OCI-LY1 (cell line): ENCODE data around the gene TRPM5.

Experiments used
- H2AFZ ChIP-seq: fragments of 200-600 bp; sonication (generic), shearing (Covaris generic); 2 replicates; pipeline ENCODE4 v1.6.0; 2014; ENCODE audit warnings: antibody characterized with exemption, mild to moderate bottlenecking, low read length
- H3F3A ChIP-seq: fragments of 200-600 bp; sonication (generic), shearing (Covaris generic); 2 replicates; pipeline ENCODE4 v1.6.0; 2014; ENCODE audit warnings: mild to moderate bottlenecking, antibody characterized with exemption, low read length, moderate library complexity; ENCODE audit not compliant: insufficient read depth
- H3K27ac ChIP-seq: fragments of 200-600 bp; sonication (generic); 2 replicates; pipeline ENCODE4 v1.5.1; 2014; ENCODE audit warnings: low read length, mixed run types, mild to moderate bottlenecking, low read depth; ENCODE audit not compliant: poor library complexity, severe bottlenecking
- H3K27me3 ChIP-seq: fragments of 200-600 bp; sonication (generic); 2 replicates; pipeline ENCODE4 v1.6.0; 2014; ENCODE audit warnings: antibody characterized with exemption, mild to moderate bottlenecking, low read length, moderate library complexity; ENCODE audit not compliant: insufficient read depth
- H3K36me3 ChIP-seq: fragments of 200-600 bp; sonication (generic); 2 replicates; pipeline ENCODE4 v1.6.1; 2014; ENCODE audit warnings: mild to moderate bottlenecking, antibody characterized with exemption, low read length, moderate library complexity, mixed read lengths; ENCODE audit not compliant: insufficient read depth
- H3K4me1 ChIP-seq: fragments of 200-600 bp; sonication (generic); 2 replicates; pipeline ENCODE4 v1.5.1; 2014; ENCODE audit warnings: mild to moderate bottlenecking, low read length, moderate library complexity; ENCODE audit not compliant: insufficient read depth, severe bottlenecking
- H3K4me2 ChIP-seq: fragments of 200-600 bp; sonication (generic), shearing (Covaris generic); 2 replicates; pipeline ENCODE4 v1.6.1; 2014; ENCODE audit warnings: low read length
- H3K4me3 ChIP-seq: fragments of 200-600 bp; sonication (generic); 2 replicates; pipeline ENCODE4 v1.5.1; 2014; ENCODE audit warnings: low read length, low read depth, mild to moderate bottlenecking, mixed read lengths; ENCODE audit not compliant: poor library complexity, severe bottlenecking
- H3K79me2 ChIP-seq: fragments of 200-600 bp; shearing (Covaris generic); 2 replicates; pipeline ENCODE4 v1.6.1; 2016; ENCODE audit warnings: mixed run types, low read length, mixed read lengths; ENCODE audit not compliant: insufficient read depth
- H3K9ac ChIP-seq: fragments of 200-600 bp; sonication (generic), shearing (Covaris generic); 2 replicates; pipeline ENCODE4 v1.6.1; 2014; ENCODE audit warnings: mild to moderate bottlenecking, low read length, mixed read lengths
- H3K9me2 ChIP-seq: fragments of 200-600 bp; sonication (generic), shearing (Covaris generic); 2 replicates; pipeline ENCODE4 v1.6.1; 2014; ENCODE audit warnings: low read depth, mild to moderate bottlenecking, low read length, mixed read lengths
- H3K9me3 ChIP-seq: fragments of 200-600 bp; shearing (Covaris generic); 2 replicates; pipeline ENCODE4 v1.6.1; 2014; ENCODE audit warnings: low read length, mixed read lengths
- H4K20me1 ChIP-seq: fragments of 200-600 bp; sonication (generic), shearing (Covaris generic); 2 replicates; pipeline ENCODE4 v1.6.0; 2016; ENCODE audit warnings: mild to moderate bottlenecking, low read length; ENCODE audit not compliant: insufficient read depth
- CTCF ChIP-seq: fragments of 200-600 bp; sonication (generic), shearing (Covaris generic); IDR thresholded peaks from 2 replicates; pipeline ENCODE4 v1.5.1; 2017; ENCODE audit warnings: mild to moderate bottlenecking, antibody characterized with exemption, low read length, moderate library complexity, mixed read lengths
- EZH2 ChIP-seq: fragments of 200-600 bp; sonication (generic), shearing (Covaris generic); IDR thresholded peaks from 2 replicates; pipeline ENCODE4 v1.8.0; 2017; ENCODE audit warnings: borderline replicate concordance, mixed run types, mild to moderate bottlenecking, antibody characterized with exemption, low read length, moderate library complexity, mixed read lengths

The TRPM5 gene

GRCh38 chr11:2459796-2460531 lies 15.7 kb upstream of the TRPM5 start:
- TF ChIP-seq EZH2: no peak

GRCh38 chr11:2459016-2459725 lies 14.9 kb upstream of the TRPM5 start:
- Histone ChIP-seq H3F3A (no peaks in the 10 kb centered on the region), H2AFZ (no peak overlapping the region), H3K27me3 (0 out of 2 replicates have a peak, but pooled peaks cover 3% of the 10 kb centered on the region), H3K9me2 (no peaks in the 10 kb centered on the region), H3K36me3 (no peaks in the 10 kb centered on the region), H3K9ac (no peak overlapping the region), H3K79me2 (no peaks in the 10 kb centered on the region), H3K4me3 (no peak overlapping the region), H3K9me3 (no peaks in the 10 kb centered on the region), H3K4me2 (no peak overlapping the region), H4K20me1 (no peaks in the 10 kb centered on the region), H3K27ac (no peak overlapping the region), H3K4me1 (no peaks in the 10 kb centered on the region)
- TF ChIP-seq EZH2: no peak
- no peak for TF ChIP-seq CTCF

More at GRCh38 chr11:2459796-2460531, 15.7 kb upstream of the TRPM5 start:
- Histone ChIP-seq H3K27me3 (0 out of 2 replicates have a peak, but pooled peaks cover 3% of the 10 kb centered on the region), H3K4me1 (no peaks in the 10 kb centered on the region), H3K9me3 (no peaks in the 10 kb centered on the region), H3K27ac (no peak overlapping the region), H2AFZ (no peak overlapping the region), H3K9ac (no peak overlapping the region), H3F3A (no peaks in the 10 kb centered on the region), H3K36me3 (no peaks in the 10 kb centered on the region), H3K79me2 (no peaks in the 10 kb centered on the region), H3K9me2 (no peaks in the 10 kb centered on the region), H3K4me2 (no peak overlapping the region), H4K20me1 (no peaks in the 10 kb centered on the region), H3K4me3 (no peak overlapping the region)

GRCh38 chr11:2458321-2458720 lies 14.0 kb upstream of the TRPM5 start:
- Histone ChIP-seq H3K9me2 (no peaks in the 10 kb centered on the region), H3F3A (no peaks in the 10 kb centered on the region), H3K79me2 (no peaks in the 10 kb centered on the region), H3K27ac (no peak overlapping the region), H3K36me3 (no peaks in the 10 kb centered on the region), H3K9ac (no peak overlapping the region), H4K20me1 (no peaks in the 10 kb centered on the region), H2AFZ (no peak overlapping the region), H3K4me3 (no peak overlapping the region), H3K9me3 (no peaks in the 10 kb centered on the region), H3K27me3 (0 out of 2 replicates have a peak, but pooled peaks cover 3% of the 10 kb centered on the region), H3K4me2 (no peak overlapping the region), H3K4me1 (no peaks in the 10 kb centered on the region)
- TF ChIP-seq CTCF (no peak), EZH2 (no peak)
